Esophagus muscularis mucosa (tissue), 3 donors: ENCODE measurements around the gene C2.

Source experiments
- POLR2A ChIP-seq: fragments of 450-650 bp; IDR thresholded peaks from one replicate; pipeline ENCODE4 v1.6.1; 2017; ENCODE audit warnings: antibody characterized with exemption, moderate library complexity, mild to moderate bottlenecking, low read depth
- TF ChIP-seq, protein P1 (sequence below), 3 experiments: fragments of 200-600 bp in 2 of 3; fragments of 450-650 bp in 1 of 3; sonication (generic) in 2 of 3; IDR thresholded peaks; one replicate each; pipeline ENCODE4 v1.5.1; 2017 to 2019; ENCODE audit warnings: antibody characterized with exemption in 3 of 3, mild to moderate bottlenecking in 2 of 3, moderate library complexity in 1 of 3

DNA sequence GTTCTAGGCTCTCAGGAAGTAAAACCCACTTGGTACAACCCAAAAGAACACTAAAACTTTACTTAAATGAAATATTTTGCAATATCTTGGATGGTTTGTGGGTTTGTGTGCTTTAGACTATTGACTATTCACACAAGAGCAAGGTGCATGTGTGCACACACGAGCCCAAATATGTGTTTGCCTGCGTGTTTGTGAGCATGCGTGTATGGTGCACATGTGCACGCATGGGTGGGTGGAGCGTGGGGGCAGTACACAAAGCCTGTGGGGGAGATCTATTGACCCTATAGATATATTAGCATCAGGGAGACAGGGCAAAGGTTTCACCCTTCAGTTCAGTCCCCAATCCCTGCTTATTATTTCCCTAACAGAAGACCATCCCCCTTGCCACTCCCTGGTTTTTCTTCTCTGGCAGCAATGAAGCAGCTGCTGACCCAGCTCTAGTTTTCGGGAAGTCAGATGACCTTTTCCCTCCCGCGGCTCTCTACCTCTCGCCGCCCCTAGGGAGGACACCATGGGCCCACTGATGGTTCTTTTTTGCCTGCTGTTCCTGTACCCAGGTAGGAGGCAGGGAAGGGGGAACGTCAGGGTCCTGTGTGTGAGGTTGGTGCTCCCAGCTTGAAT lies at the start of gene C2:
- TF ChIP-seq, protein P1, sequence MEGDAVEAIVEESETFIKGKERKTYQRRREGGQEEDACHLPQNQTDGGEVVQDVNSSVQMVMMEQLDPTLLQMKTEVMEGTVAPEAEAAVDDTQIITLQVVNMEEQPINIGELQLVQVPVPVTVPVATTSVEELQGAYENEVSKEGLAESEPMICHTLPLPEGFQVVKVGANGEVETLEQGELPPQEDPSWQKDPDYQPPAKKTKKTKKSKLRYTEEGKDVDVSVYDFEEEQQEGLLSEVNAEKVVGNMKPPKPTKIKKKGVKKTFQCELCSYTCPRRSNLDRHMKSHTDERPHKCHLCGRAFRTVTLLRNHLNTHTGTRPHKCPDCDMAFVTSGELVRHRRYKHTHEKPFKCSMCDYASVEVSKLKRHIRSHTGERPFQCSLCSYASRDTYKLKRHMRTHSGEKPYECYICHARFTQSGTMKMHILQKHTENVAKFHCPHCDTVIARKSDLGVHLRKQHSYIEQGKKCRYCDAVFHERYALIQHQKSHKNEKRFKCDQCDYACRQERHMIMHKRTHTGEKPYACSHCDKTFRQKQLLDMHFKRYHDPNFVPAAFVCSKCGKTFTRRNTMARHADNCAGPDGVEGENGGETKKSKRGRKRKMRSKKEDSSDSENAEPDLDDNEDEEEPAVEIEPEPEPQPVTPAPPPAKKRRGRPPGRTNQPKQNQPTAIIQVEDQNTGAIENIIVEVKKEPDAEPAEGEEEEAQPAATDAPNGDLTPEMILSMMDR (IDR thresholded peaks at IDR 0.05) = no peak
- no peak for TF ChIP-seq POLR2A
